Muscle of leg (tissue), 11 donors: Measurements from ENCODE around the gene CALN1. TPM values are rescaled to one million over a fixed set of nuclear protein-coding genes. Genes with fewer than 3 reads are reported as not detected.

Experiments used
- DNase-seq: peaks from one replicate; pipeline ENCODE4 v3.0.0; 2013
- H3K27ac ChIP-seq: one replicate; pipeline ENCODE4 v1.5.1; 2013; ENCODE audit warnings: mild to moderate bottlenecking, low read length, control low read depth
- H3K27me3 ChIP-seq: one replicate; pipeline ENCODE4 v1.6.1; 2013; ENCODE audit warnings: low read length; ENCODE audit not compliant: control insufficient read depth, insufficient read depth
- H3K36me3 ChIP-seq: one replicate; pipeline ENCODE4 v1.6.1; 2013; ENCODE audit warnings: low read length; ENCODE audit not compliant: control insufficient read depth, insufficient read depth
- H3K4me1 ChIP-seq: one replicate; pipeline ENCODE4 v1.6.1; 2013; ENCODE audit warnings: low read length; ENCODE audit not compliant: control insufficient read depth, insufficient read depth
- H3K4me3 ChIP-seq: one replicate; pipeline ENCODE4 v1.5.1; 2013; ENCODE audit warnings: low read length, control low read depth
- H3K9me3 ChIP-seq: replicated peaks from 2 replicates; pipeline ENCODE4 v1.6.1; 2013; ENCODE audit warnings: low read depth, low read length; ENCODE audit not compliant: control insufficient read depth
- WGBS: methylation state at CpG from one replicate; pipeline ENCODE4 v1.1.5; 2013; ENCODE audit warnings: missing lambda C conversion rate; ENCODE audit not compliant: insufficient coverage; 5-methylcytosine and 5-hydroxymethylcytosine counted together
- polyA plus RNA-seq, 8 donors: library from polyadenylated mRNA; unstranded; fragments of 120-200 nt; gene quantifications; one replicate each; pipeline versions ENCODE4 v1.2.1 to v1.2.3, GENCODE V29; 2013; ENCODE audit warnings: inconsistent platforms in 1 of 8, low replicate concordance in 1 of 8; ENCODE audit not compliant: insufficient read length in 8 of 8, insufficient read depth in 1 of 8
- total RNA-seq: library from RNA; stranded (reverse); fragments of 120-200 nt; gene quantifications from one replicate; pipeline ENCODE4 v1.2.4, GENCODE V29; 2013

CALN1 gene
- total and polyA plus RNA-seq, 9 donors: 0.65 to 2.3 (median 1.0) TPM

GRCh38 chr7:72020311-72020710 lies 391.8 kb downstream of the CALN1 start:
- 40% methylated on average over 1 of the region's 3 CpGs for WGBS
- peaks cover 2% of the 10 kb centered on the region for H3K9me3 ChIP-seq
- H3K4me1 ChIP-seq: no peaks in the 10 kb centered on the region
- H3K27ac ChIP-seq: no peak overlapping the region
- H3K36me3 ChIP-seq: no peaks in the 10 kb centered on the region
- no peak overlapping the region for H3K4me3 ChIP-seq
- no peaks in the 10 kb centered on the region for H3K27me3 ChIP-seq
- DNase-seq: no peak

GRCh38 chr7:72019436-72019835 lies 392.7 kb downstream of the CALN1 start:
- Histone ChIP-seq H3K27me3 (no peaks in the 10 kb centered on the region), H3K4me1 (no peaks in the 10 kb centered on the region), H3K4me3 (no peak overlapping the region), H3K27ac (no peak overlapping the region), H3K36me3 (no peaks in the 10 kb centered on the region), H3K9me3 (peaks cover 2% of the 10 kb centered on the region)
- 100% methylated on average over 2 of the region's 2 CpGs for WGBS
- DNase-seq: no peak

- H3K4me1 ChIP-seq: no peaks in the 10 kb centered on the region
- 100% methylated on average over 4 of the region's 6 CpGs for WGBS
- H3K27me3 ChIP-seq: no peaks in the 10 kb centered on the region
- H3K27ac ChIP-seq: no peak overlapping the region
- DNase-seq: no peak
- H3K4me3 ChIP-seq: no peak overlapping the region
- H3K9me3 ChIP-seq: peaks cover 2% of the 10 kb centered on the region
- no peaks in the 10 kb centered on the region for H3K36me3 ChIP-seq
Observed at GRCh38 chr7:72017756-72018155, 394.4 kb downstream of the CALN1 start.

GRCh38 chr7:72016574-72016973 lies 395.6 kb downstream of the CALN1 start:
- 75% methylated on average over 1 of the region's 3 CpGs for WGBS
- Histone ChIP-seq H3K27me3 (no peaks in the 10 kb centered on the region), H3K4me1 (no peaks in the 10 kb centered on the region), H3K4me3 (no peak overlapping the region), H3K36me3 (no peaks in the 10 kb centered on the region), H3K9me3 (peaks cover 2% of the 10 kb centered on the region), H3K27ac (no peak overlapping the region)
- DNase-seq: no peak

GRCh38 chr7:72015136-72015535 lies 397.0 kb downstream of the CALN1 start:
- no CpG with 5 or more reads among the region's 4 CpGs for WGBS
- H3K36me3 ChIP-seq: no peaks in the 10 kb centered on the region
- H3K27me3 ChIP-seq: no peaks in the 10 kb centered on the region
- no peak overlapping the region for H3K27ac ChIP-seq
- DNase-seq: no peak
- no peaks in the 10 kb centered on the region for H3K4me1 ChIP-seq
- peaks cover 2% of the 10 kb centered on the region for H3K9me3 ChIP-seq
- H3K4me3 ChIP-seq: no peak overlapping the region

GRCh38 chr7:72007018-72007417 lies 405.1 kb downstream of the CALN1 start:
- H3K27me3 ChIP-seq: no peaks in the 10 kb centered on the region
- WGBS: 93% methylated on average over 8 of the region's 10 CpGs
- no peaks in the 10 kb centered on the region for H3K9me3 ChIP-seq
- no peak for DNase-seq
- H3K4me1 ChIP-seq: no peaks in the 10 kb centered on the region
- H3K4me3 ChIP-seq: no peak overlapping the region
- H3K27ac ChIP-seq: no peak overlapping the region
- H3K36me3 ChIP-seq: no peaks in the 10 kb centered on the region

GRCh38 chr7:72003236-72003635 lies 408.9 kb downstream of the CALN1 start:
- no peaks in the 10 kb centered on the region for H3K9me3 ChIP-seq
- WGBS: 90% methylated on average over 4 of the region's 6 CpGs
- H3K36me3 ChIP-seq: no peaks in the 10 kb centered on the region
- no peaks in the 10 kb centered on the region for H3K4me1 ChIP-seq
- no peak overlapping the region for H3K27ac ChIP-seq
- no peak for DNase-seq
- H3K4me3 ChIP-seq: no peak overlapping the region
- no peaks in the 10 kb centered on the region for H3K27me3 ChIP-seq

- WGBS: no CpG with 5 or more reads among the region's 2 CpGs
- Histone ChIP-seq H3K27me3 (no peaks in the 10 kb centered on the region), H3K36me3 (no peaks in the 10 kb centered on the region), H3K27ac (no peak overlapping the region), H3K4me3 (no peak overlapping the region), H3K9me3 (no peaks in the 10 kb centered on the region), H3K4me1 (no peaks in the 10 kb centered on the region)
- DNase-seq: no peak
Observed at GRCh38 chr7:71996141-71996540, 416.0 kb downstream of the CALN1 start.

- Histone ChIP-seq H3K27me3 (no peaks in the 10 kb centered on the region), H3K4me1 (no peaks in the 10 kb centered on the region), H3K4me3 (no peak overlapping the region), H3K27ac (no peak overlapping the region), H3K36me3 (no peaks in the 10 kb centered on the region), H3K9me3 (no peaks in the 10 kb centered on the region)
- WGBS: 52% methylated on average over 4 of the region's 7 CpGs
- no peak for DNase-seq
Observed at GRCh38 chr7:71995111-71995510, 417.0 kb downstream of the CALN1 start.

DNA sequence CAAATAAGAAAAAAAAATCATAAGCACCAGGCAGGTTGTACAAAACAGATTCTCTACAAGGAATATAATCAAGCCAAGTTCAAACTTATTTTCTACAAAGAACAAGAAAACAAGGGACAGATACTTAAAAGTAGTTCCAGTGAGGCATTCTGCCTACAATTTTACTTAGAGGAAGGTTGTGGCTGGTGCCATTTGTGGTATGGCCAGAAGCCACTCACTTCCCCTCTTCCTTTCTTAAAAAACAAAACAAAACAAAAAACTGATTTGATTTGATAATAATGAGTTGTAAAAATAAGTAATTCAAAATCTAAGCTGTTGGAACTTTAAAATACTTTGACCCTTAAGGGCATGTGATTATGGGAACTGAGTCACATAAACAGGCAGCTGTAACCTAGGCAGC lies 420.6 kb downstream of the CALN1 start:
- no peaks in the 10 kb centered on the region for H3K36me3 ChIP-seq

GRCh38 chr7:71990138-71990462 lies 422.0 kb downstream of the CALN1 start:
- no peaks in the 10 kb centered on the region for H3K36me3 ChIP-seq
- no peak overlapping the region for H3K27ac ChIP-seq
- H3K4me1 ChIP-seq: no peaks in the 10 kb centered on the region
- no peak overlapping the region for H3K4me3 ChIP-seq
- H3K9me3 ChIP-seq: no peaks in the 10 kb centered on the region
- WGBS: 93% methylated on average over 3 of the region's 7 CpGs
- no peaks in the 10 kb centered on the region for H3K27me3 ChIP-seq
- DNase-seq: no peak

More for the DNA sequence above, 420.6 kb downstream of the CALN1 start:
- DNase-seq: no peak
- Histone ChIP-seq H3K27ac (no peak overlapping the region), H3K4me1 (no peaks in the 10 kb centered on the region), H3K27me3 (no peaks in the 10 kb centered on the region), H3K9me3 (no peaks in the 10 kb centered on the region), H3K4me3 (no peak overlapping the region)
